Hematopoietic multipotent progenitor cell treated with erythropoietin and hydrocortisone succinate and interleukin-3 and kit ligand, for 6 days (in vitro differentiated cells): Measurements from ENCODE around the gene GRB2.
A peak's percentile ranks its signal among the peaks of the same experiment; 100 is the strongest.
"Not testable (repeated sequence)": the region's sequence is repeated elsewhere in the genome, so short reads cannot be mapped to it uniquely, and the experiment has no call there.

ENCODE experiments used
- DNase-seq: peaks from one replicate; pipeline ENCODE4 v3.0.0-alpha.2; 2015

The GRB2 gene

GRCh38 chr17:75316253-75316652 lies 89.2 kb downstream of the GRB2 start:
- DNase-seq = no peak

GRCh38 chr17:75315541-75316243 lies 89.8 kb downstream of the GRB2 start:
- no peak for DNase-seq

- peak; percentile 37 for DNase-seq
Observed at GRCh38 chr17:75313941-75314551, 91.4 kb downstream of the GRB2 start.

GRCh38 chr17:75308732-75309629 lies 96.5 kb downstream of the GRB2 start:
- DNase-seq = no peak

GRCh38 chr17:75307957-75308731 lies 97.3 kb downstream of the GRB2 start:
- DNase-seq = no peak

GRCh38 chr17:75301502-75302206 lies 103.8 kb downstream of the GRB2 start:
- peak; percentile 30 for DNase-seq

- no peak for DNase-seq
Observed at GRCh38 chr17:75301049-75301448, 104.4 kb downstream of the GRB2 start.

- no peak for DNase-seq
Observed at GRCh38 chr17:75300280-75300679, 105.2 kb downstream of the GRB2 start.

- no peak for DNase-seq
Observed at GRCh38 chr17:75295201-75296158, 110.0 kb downstream of the GRB2 start.

- not testable (repeated sequence) for DNase-seq
Observed at GRCh38 chr17:75292810-75293448, 112.5 kb downstream of the GRB2 start.

GRCh38 chr17:75289832-75290337 lies 115.6 kb downstream of the GRB2 start:
- peak; percentile 88 for DNase-seq

- DNase-seq = peak; percentile 99
Observed at GRCh38 chr17:75289115-75289831, 116.2 kb downstream of the GRB2 start, which contains the start of gene SLC25A19. TSS of gene SLC25A19 (minus strand) at chr17:75289433. CDS start at chr17:75286764, 2,669 bp downstream.

GRCh38 chr17:75288770-75289114 lies 116.7 kb downstream of the GRB2 start:
- DNase-seq = peak; percentile 74

GRCh38 chr17:75288359-75288758 lies 117.1 kb downstream of the GRB2 start:
- DNase-seq = no peak

- DNase-seq = no peak
Observed at GRCh38 chr17:75287221-75287620, 118.3 kb downstream of the GRB2 start.

- DNase-seq = no peak
Observed at GRCh38 chr17:75285123-75285522, 120.4 kb downstream of the GRB2 start.

GRCh38 chr17:75280189-75280588 lies 125.3 kb downstream of the GRB2 start:
- not testable (repeated sequence) for DNase-seq

GRCh38 chr17:75277664-75278071 lies 127.8 kb downstream of the GRB2 start:
- no peak for DNase-seq

- peak; percentile 59 for DNase-seq
Observed at GRCh38 chr17:75273977-75274708, 131.3 kb downstream of the GRB2 start.
